Mesothelial cell of epicardium (in vitro differentiated cells): Measurements from ENCODE around the gene SEPTIN6. TPM values are rescaled to one million over a fixed set of nuclear protein-coding genes. Genes with fewer than 3 reads are reported as not detected.

Experiments
- DNase-seq, 2 experiments: peaks; one replicate each; pipeline ENCODE4 v3.0.0; 2021; ENCODE audit warnings: low spot score in 2 of 2; ENCODE audit not compliant: unreplicated experiment in 2 of 2
- H3K27ac Mint-ChIP-seq: 2 replicates; pipeline ENCODE4 v1.8.0; 2021; ENCODE audit warnings: mixed read lengths
- H3K27me3 Mint-ChIP-seq: 2 replicates; pipeline ENCODE4 v1.8.0; 2021; ENCODE audit warnings: low read depth, mixed read lengths
- H3K36me3 Mint-ChIP-seq: 2 replicates; pipeline ENCODE4 v1.8.0; 2021; ENCODE audit warnings: mixed read lengths
- H3K4me1 Mint-ChIP-seq: 2 replicates; pipeline ENCODE4 v1.8.0; 2021; ENCODE audit warnings: mixed read lengths
- H3K4me3 Mint-ChIP-seq: 2 replicates; pipeline ENCODE4 v1.8.0; 2021; ENCODE audit warnings: mild to moderate bottlenecking, moderate library complexity, mixed read lengths
- H3K9me3 Mint-ChIP-seq: 2 replicates; pipeline ENCODE4 v1.8.0; 2021; ENCODE audit warnings: mixed read lengths
- CTCF ChIP-seq: fragments of 200-600 bp; sonication (generic); IDR thresholded peaks from one replicate; pipeline ENCODE4 v1.5.0; 2021; ENCODE audit warnings: antibody characterized with exemption; ENCODE audit not compliant: unreplicated experiment
- total RNA-seq: library from RNA; stranded (reverse); gene quantifications from 3 replicates; pipeline ENCODE4 v1.2.1, GENCODE V29; 2021

SEPTIN6 gene
- 57.6 to 62.7 TPM (median 58.1 TPM) in 3 replicates for total RNA-seq

- Mint-ChIP-seq H3K36me3 (no peaks in the 10 kb centered on the region), H3K9me3 (peaks cover 5% of the 10 kb centered on the region), H3K27ac (peak within 1 kb of the TSS; percentile 75), H3K4me3 (peak within 1 kb of the TSS; percentile 87), H3K4me1 (peaks cover 17% of the 10 kb centered on the region), H3K27me3 (no peaks in the 10 kb centered on the region)
- TF ChIP-seq CTCF: no peak
- DNase-seq: peak; percentile 42 to 69
Measured at GRCh38 chrX:119693040-119693995, at the start of gene SEPTIN6. TSS of gene SEPTIN6 (minus strand) at chrX:119693168. CDS start at chrX:119693105, 63 bp downstream.

GRCh38 chrX:119738742-119739141 is 45.8 kb upstream of the SEPTIN6 start:
- TF ChIP-seq CTCF: no peak
- peaks cover 6% of the 10 kb centered on the region for H3K4me1 Mint-ChIP-seq
- no peaks in the 10 kb centered on the region for H3K27me3 Mint-ChIP-seq
- DNase-seq: no peak
- no peak overlapping the region for H3K4me3 Mint-ChIP-seq
- no peak overlapping the region for H3K27ac Mint-ChIP-seq
- no peaks in the 10 kb centered on the region for H3K9me3 Mint-ChIP-seq
- H3K36me3 Mint-ChIP-seq: no peaks in the 10 kb centered on the region

GRCh38 chrX:119736206-119736764 is 43.3 kb upstream of the SEPTIN6 start:
- peaks cover 6% of the 10 kb centered on the region for H3K4me1 Mint-ChIP-seq
- peaks cover 3% of the 10 kb centered on the region for H3K27me3 Mint-ChIP-seq
- no peaks in the 10 kb centered on the region for H3K36me3 Mint-ChIP-seq
- no peak for TF ChIP-seq CTCF
- no peak overlapping the region for H3K4me3 Mint-ChIP-seq
- peaks cover 6% of the 10 kb centered on the region for H3K9me3 Mint-ChIP-seq
- no peak for DNase-seq
- H3K27ac Mint-ChIP-seq: no peak overlapping the region

- DNase-seq: no peak
- Mint-ChIP-seq H3K4me1 (peaks cover 6% of the 10 kb centered on the region), H3K27ac (no peak overlapping the region), H3K36me3 (no peaks in the 10 kb centered on the region), H3K9me3 (peaks cover 11% of the 10 kb centered on the region), H3K27me3 (peaks cover 3% of the 10 kb centered on the region), H3K4me3 (no peak overlapping the region)
- TF ChIP-seq CTCF: no peak
Measured at GRCh38 chrX:119735467-119735866, 42.5 kb upstream of the SEPTIN6 start.

- peaks cover 3% of the 10 kb centered on the region for H3K27me3 Mint-ChIP-seq
- no peak for DNase-seq
Measured at GRCh38 chrX:119734897-119735339, 42.0 kb upstream of the SEPTIN6 start.

More at GRCh38 chrX:119734897-119735339, 42.0 kb upstream of the SEPTIN6 start:
- Mint-ChIP-seq H3K36me3 (no peaks in the 10 kb centered on the region), H3K4me3 (no peak overlapping the region), H3K9me3 (peaks cover 11% of the 10 kb centered on the region), H3K27ac (no peak overlapping the region), H3K4me1 (peaks cover 6% of the 10 kb centered on the region)
- no peak for TF ChIP-seq CTCF
